Muscle of leg (tissue), 11 donors: Measurements from ENCODE around the gene PRKCA. TPM values are rescaled to one million over a fixed set of nuclear protein-coding genes. Genes with fewer than 3 reads are reported as not detected.
"Not testable (repeated sequence)": the region's sequence is repeated elsewhere in the genome, so short reads cannot be mapped to it uniquely, and the experiment has no call there.

Experiments
- DNase-seq: peaks from one replicate; pipeline ENCODE4 v3.0.0; 2013
- H3K27ac ChIP-seq: one replicate; pipeline ENCODE4 v1.5.1; 2013; ENCODE audit warnings: mild to moderate bottlenecking, low read length, control low read depth
- H3K27me3 ChIP-seq: one replicate; pipeline ENCODE4 v1.6.1; 2013; ENCODE audit warnings: low read length; ENCODE audit not compliant: control insufficient read depth, insufficient read depth
- H3K36me3 ChIP-seq: one replicate; pipeline ENCODE4 v1.6.1; 2013; ENCODE audit warnings: low read length; ENCODE audit not compliant: control insufficient read depth, insufficient read depth
- H3K4me1 ChIP-seq: one replicate; pipeline ENCODE4 v1.6.1; 2013; ENCODE audit warnings: low read length; ENCODE audit not compliant: control insufficient read depth, insufficient read depth
- H3K4me3 ChIP-seq: one replicate; pipeline ENCODE4 v1.5.1; 2013; ENCODE audit warnings: low read length, control low read depth
- H3K9me3 ChIP-seq: replicated peaks from 2 replicates; pipeline ENCODE4 v1.6.1; 2013; ENCODE audit warnings: low read depth, low read length; ENCODE audit not compliant: control insufficient read depth
- WGBS: methylation state at CpG from one replicate; pipeline ENCODE4 v1.1.5; 2013; ENCODE audit warnings: missing lambda C conversion rate; ENCODE audit not compliant: insufficient coverage; 5-methylcytosine and 5-hydroxymethylcytosine counted together
- polyA plus RNA-seq, 8 donors: library from polyadenylated mRNA; unstranded; fragments of 120-200 nt; gene quantifications; one replicate each; pipeline versions ENCODE4 v1.2.1 to v1.2.3, GENCODE V29; 2013; ENCODE audit warnings: inconsistent platforms in 1 of 8, low replicate concordance in 1 of 8; ENCODE audit not compliant: insufficient read length in 8 of 8, insufficient read depth in 1 of 8
- total RNA-seq: library from RNA; stranded (reverse); fragments of 120-200 nt; gene quantifications from one replicate; pipeline ENCODE4 v1.2.4, GENCODE V29; 2013

Gene PRKCA
- total and polyA plus RNA-seq, 9 donors = 2.3 to 6.5 (median 3.5) TPM

DNA sequence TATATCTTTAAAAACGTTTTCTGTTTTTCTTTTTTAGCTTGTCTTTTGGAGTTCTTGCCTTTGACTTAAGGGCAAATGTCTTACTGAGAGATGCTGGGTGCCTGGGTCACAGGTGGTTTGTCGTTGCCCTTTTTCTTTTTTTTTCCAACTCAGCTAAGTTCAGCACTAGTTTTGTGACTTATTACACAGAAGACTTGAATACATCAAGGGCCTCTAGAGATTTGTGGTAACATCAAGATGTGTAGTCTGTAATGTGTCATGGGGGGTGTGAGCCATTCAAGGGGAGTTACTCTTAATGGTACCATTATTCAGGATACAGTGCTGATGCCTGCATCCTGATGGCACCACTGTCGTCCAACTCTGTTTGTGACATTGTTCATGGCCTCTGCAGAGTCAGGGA lies 95.1 kb downstream of the PRKCA start:
- no peak overlapping the region for H3K27ac ChIP-seq
- 96% methylated on average over 2 of the region's 3 CpGs for WGBS
- H3K4me3 ChIP-seq = no peak overlapping the region
- DNase-seq = no peak
- H3K9me3 ChIP-seq = no peaks in the 10 kb centered on the region
- no peaks in the 10 kb centered on the region for H3K27me3 ChIP-seq
- no peaks in the 10 kb centered on the region for H3K4me1 ChIP-seq
- no peaks in the 10 kb centered on the region for H3K36me3 ChIP-seq

DNA sequence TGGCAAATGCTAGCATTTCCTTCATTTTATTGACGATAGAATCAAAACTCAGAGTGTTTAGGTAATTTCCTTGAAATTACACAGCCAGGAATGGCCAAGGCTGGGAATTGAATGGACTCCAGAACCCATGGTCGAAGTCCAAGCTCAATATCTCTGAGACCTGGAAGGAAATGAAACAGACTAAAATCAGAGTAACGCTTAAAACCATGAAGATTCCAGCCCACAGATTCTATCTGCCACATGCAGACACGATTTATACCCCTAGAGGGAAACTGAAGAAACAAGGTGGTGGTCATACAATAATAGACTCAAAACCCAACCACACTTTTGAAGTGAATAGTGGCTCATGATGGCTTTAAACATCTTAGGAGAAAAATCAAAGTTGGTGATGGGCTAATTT lies 95.6 kb downstream of the PRKCA start:
- WGBS = no CpG with 5 or more reads among the region's 4 CpGs
- Histone ChIP-seq H3K4me3 (no peak overlapping the region), H3K4me1 (no peaks in the 10 kb centered on the region), H3K36me3 (no peaks in the 10 kb centered on the region), H3K27ac (no peak overlapping the region), H3K27me3 (no peaks in the 10 kb centered on the region), H3K9me3 (no peaks in the 10 kb centered on the region)
- no peak for DNase-seq

DNA sequence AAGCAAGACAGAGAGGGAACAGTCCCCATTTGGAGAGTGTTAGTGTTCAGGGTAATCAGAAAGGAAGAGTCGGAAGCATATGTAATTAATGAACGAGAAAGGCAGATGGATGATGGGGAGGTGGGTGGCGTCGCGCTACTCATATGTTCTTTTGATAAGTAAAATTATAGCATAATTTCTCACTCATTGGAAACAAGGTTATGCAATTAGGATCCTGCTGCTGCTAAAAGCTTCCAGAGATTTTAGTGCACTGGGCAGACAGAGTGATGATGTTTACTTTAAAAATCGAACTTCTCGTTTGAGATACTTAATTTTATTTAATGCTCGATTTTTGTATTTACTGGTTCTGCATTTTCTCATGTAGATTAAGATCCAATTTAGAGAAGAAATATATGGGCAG lies 96.2 kb downstream of the PRKCA start:
- H3K27me3 ChIP-seq = no peaks in the 10 kb centered on the region
- H3K27ac ChIP-seq = no peak overlapping the region
- no peaks in the 10 kb centered on the region for H3K4me1 ChIP-seq
- no peak for DNase-seq
- no peaks in the 10 kb centered on the region for H3K9me3 ChIP-seq
- H3K4me3 ChIP-seq = no peak overlapping the region
- no peaks in the 10 kb centered on the region for H3K36me3 ChIP-seq
- 92% methylated on average over 4 of the region's 8 CpGs for WGBS

DNA sequence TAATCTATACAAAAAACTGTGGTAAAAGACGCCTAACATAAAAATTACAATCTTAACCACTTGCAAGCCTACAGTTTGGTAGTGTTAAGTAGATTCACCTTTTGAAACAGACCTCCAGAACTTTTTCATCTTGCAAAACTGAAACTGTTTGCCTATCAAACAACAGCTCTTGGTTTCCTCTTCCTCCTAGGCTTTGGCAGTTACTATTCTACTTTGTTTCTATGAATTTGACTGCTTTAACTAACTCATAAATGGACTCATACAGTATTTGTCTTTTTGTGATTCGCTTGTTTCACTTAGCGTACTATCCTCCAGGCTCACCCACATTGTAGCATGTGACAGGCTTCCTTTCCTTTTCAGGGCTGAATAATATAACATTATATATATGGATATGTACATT lies 97.0 kb downstream of the PRKCA start:
- no peak overlapping the region for H3K27ac ChIP-seq
- WGBS = no CpG with 5 or more reads among the region's 3 CpGs
- DNase-seq = no peak

DNA sequence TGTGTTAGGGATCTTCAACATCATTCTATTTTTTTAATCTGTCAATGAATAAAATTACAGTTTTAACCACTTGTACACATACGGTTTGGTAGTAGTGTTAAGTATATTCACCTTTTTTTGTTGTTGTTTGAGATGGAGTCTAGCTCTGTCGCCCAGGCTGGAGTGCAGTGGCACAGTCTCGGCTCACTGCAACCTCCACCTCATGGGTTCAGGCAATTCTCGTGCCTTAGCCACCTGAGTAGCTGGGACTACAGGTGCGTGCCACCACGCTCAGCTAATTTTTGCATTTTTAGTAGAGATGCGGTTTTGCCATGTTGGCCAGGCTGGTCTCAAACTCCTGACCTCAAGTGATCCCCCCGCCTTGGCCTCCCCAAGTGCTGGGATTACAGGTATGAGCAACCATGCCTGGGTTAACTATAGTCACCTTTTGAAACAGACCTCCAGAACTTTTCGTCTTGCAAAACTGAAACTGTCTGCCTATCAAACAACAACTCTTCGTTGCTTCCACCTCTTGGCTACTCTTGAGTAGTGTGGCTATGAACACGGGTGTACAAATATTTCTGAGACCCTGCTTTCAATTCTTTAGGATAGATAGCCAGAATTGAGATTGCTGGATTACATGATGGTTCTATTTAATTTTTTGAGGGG lies 97.8 kb downstream of the PRKCA start:
- H3K27ac ChIP-seq, H3K9me3 ChIP-seq, H3K4me1 ChIP-seq, DNase-seq, H3K36me3 ChIP-seq, H3K27me3 ChIP-seq, H3K4me3 ChIP-seq: not testable (repeated sequence)
- 96% methylated on average over 8 of the region's 11 CpGs for WGBS

More for the DNA sequence above, 97.0 kb downstream of the PRKCA start:
- Histone ChIP-seq H3K27me3 (no peaks in the 10 kb centered on the region), H3K4me1 (peaks cover under 1% of the 10 kb centered on the region), H3K4me3 (no peak overlapping the region), H3K9me3 (no peaks in the 10 kb centered on the region), H3K36me3 (no peaks in the 10 kb centered on the region)

DNA sequence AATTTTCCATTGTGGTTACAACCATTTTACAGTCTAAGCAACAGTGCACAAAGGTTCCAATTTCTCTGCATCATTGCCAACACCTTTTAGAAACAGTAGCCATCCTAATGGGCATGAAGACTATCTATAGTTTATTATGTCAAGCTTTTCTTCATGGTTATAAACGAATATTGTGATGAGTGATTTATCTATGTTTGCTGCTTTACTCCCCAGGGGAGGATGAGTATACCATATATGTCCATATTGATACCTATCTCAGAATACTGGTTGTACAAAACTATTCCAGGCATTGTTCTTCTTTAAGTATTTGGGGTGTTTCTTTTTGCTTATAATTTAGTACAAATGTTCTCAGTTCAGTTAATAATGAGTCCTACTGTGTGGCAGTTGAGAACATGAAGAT lies 98.3 kb downstream of the PRKCA start:
- H3K4me1 ChIP-seq = peaks cover 7% of the 10 kb centered on the region
- H3K27me3 ChIP-seq = no peaks in the 10 kb centered on the region
- H3K36me3 ChIP-seq = no peaks in the 10 kb centered on the region
- WGBS = no CpG with 5 or more reads among the region's 1 CpG
- no peak for DNase-seq
- H3K4me3 ChIP-seq = no peak overlapping the region
- no peak overlapping the region for H3K27ac ChIP-seq
- no peaks in the 10 kb centered on the region for H3K9me3 ChIP-seq

DNA sequence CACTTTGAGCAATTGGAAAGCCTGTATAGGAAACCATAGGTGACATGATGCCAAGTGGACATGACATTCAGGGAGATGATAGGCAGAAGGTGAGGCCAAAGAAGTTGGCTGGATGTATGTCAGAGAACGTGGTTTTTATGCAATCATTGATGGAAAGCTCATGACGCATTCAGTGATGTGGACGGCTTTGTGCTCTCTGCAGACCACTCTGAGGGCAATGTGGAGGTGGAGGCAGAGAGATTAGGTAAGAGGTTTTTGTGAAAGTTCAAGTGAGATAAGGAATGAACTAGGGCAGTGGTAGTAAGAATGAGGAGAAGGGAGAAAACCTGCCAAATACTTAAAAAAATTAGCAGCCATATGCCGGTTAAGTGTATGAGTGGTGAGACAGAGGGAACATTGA lies 99.0 kb downstream of the PRKCA start:
- Histone ChIP-seq H3K27ac (no peak overlapping the region), H3K4me1 (peaks cover 10% of the 10 kb centered on the region), H3K4me3 (no peak overlapping the region), H3K36me3 (no peaks in the 10 kb centered on the region), H3K27me3 (no peaks in the 10 kb centered on the region), H3K9me3 (no peaks in the 10 kb centered on the region)
- WGBS = 98% methylated on average over 4 of the region's 4 CpGs
- DNase-seq = no peak

DNA sequence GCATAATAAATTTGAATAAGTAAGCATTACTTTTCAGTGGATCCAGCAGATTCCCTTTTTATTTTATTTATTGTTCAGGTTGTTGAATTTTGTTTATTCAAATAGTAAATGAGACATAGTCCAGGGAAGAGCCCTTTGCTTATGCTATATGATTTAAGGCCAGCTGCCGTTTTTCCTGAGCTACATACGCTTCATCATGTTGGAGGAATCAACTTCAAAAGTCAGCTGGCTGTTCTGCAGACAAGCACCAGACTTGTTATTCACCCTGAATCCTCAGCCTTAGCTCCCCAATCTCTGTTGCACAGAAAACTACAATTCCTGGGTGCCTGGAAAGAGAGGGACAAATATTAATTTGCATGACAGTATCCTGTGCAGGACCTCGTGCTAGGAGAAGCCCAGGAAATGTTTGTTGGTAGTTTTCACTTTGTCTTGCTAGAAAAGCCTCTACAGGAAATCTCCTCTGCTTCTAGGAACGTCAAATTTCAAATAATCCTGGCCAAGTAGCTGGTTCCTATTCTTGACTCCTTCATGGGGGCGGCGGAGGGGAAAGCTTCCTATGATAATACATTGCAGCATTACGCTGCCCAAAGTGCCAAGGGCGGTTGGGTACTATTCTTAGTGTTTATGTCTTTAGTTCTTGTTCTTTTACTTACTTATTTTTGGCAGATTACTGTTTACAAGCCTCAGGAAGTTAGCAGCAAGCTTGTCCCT lies 101.6 kb downstream of the PRKCA start:
- no CpG with 5 or more reads among the region's 8 CpGs for WGBS
- H3K4me3 ChIP-seq = no peak overlapping the region

DNA sequence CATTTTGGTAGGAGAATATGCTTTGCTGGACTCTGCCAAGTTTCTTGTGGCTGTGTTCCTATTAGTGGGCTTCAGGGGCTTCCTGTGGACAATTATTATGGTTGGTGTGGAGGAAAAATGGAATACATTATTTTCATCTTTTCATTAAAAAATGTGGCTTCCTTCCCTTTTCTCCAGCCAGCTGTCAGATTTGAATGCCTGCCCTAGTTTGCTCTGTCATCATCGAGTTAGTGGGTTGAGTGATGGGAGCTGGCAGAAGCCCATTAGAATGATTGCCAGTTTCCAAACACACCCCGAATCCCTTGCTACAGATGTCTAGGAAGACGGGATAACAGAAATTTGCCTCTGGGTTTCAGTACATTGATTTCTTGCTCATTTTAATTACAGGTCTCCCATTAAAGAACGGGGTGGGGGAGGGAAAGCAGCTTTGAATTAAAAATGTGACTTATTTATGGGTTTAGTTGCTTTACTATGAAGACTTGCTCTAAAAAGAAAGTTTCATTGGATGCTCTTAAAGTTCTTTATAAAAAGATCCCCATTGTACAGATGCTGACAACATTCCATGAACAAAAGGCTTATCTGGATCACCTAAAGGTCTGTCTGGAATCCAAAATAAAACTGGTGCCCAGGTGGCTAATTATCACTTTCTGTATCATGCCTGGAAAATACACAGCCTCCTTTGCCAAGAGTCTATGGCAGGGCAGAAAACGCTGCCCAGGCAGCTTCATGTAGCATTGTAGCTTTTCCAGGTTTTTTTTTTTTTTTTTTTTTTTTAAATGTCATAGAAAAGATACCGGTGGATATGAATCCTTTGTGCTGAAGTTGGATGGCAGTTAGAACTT lies 103.6 kb downstream of the PRKCA start:
- H3K36me3 ChIP-seq = no peaks in the 10 kb centered on the region
- peaks cover 13% of the 10 kb centered on the region for H3K4me1 ChIP-seq
- H3K4me3 ChIP-seq = no peak overlapping the region
- no peak overlapping the region for H3K27ac ChIP-seq
- no CpG with 5 or more reads among the region's 6 CpGs for WGBS
- DNase-seq = peak; percentile 82
- no peaks in the 10 kb centered on the region for H3K9me3 ChIP-seq
- peaks cover 4% of the 10 kb centered on the region for H3K27me3 ChIP-seq

More for the DNA sequence above, 101.6 kb downstream of the PRKCA start:
- DNase-seq = peak; percentile 36
- H3K27ac ChIP-seq = no peak overlapping the region
- peaks cover 3% of the 10 kb centered on the region for H3K27me3 ChIP-seq
- H3K36me3 ChIP-seq = no peaks in the 10 kb centered on the region
- no peaks in the 10 kb centered on the region for H3K9me3 ChIP-seq
- H3K4me1 ChIP-seq = peaks cover 13% of the 10 kb centered on the region
